ENCODE measurements around the gene DPYSL5.

The DPYSL5 gene

GRCh38 chr2:26899500-26900164, 51.7 kb downstream of the DPYSL5 start:
- H3K4me3 ChIP-seq (replicated peaks; ENCODE audit: low read depth, low read length) = no peak overlapping the region
- DNase-seq (ENCODE audit: extremely low read depth, low read depth) = no peak
- TF ChIP-seq CTCF (IDR thresholded peaks at IDR 0.05; ENCODE audit: low read depth, low read length, missing control alignments) = no peak

GRCh38 chr2:26900831-26901321, 52.9 kb downstream of the DPYSL5 start:
- H3K4me3 ChIP-seq (replicated peaks; ENCODE audit: low read depth, low read length) = no peak overlapping the region
- TF ChIP-seq CTCF (IDR thresholded peaks at IDR 0.05; ENCODE audit: low read depth, low read length, missing control alignments) = no peak
- DNase-seq (ENCODE audit: extremely low read depth, low read depth) = no peak

DNA sequence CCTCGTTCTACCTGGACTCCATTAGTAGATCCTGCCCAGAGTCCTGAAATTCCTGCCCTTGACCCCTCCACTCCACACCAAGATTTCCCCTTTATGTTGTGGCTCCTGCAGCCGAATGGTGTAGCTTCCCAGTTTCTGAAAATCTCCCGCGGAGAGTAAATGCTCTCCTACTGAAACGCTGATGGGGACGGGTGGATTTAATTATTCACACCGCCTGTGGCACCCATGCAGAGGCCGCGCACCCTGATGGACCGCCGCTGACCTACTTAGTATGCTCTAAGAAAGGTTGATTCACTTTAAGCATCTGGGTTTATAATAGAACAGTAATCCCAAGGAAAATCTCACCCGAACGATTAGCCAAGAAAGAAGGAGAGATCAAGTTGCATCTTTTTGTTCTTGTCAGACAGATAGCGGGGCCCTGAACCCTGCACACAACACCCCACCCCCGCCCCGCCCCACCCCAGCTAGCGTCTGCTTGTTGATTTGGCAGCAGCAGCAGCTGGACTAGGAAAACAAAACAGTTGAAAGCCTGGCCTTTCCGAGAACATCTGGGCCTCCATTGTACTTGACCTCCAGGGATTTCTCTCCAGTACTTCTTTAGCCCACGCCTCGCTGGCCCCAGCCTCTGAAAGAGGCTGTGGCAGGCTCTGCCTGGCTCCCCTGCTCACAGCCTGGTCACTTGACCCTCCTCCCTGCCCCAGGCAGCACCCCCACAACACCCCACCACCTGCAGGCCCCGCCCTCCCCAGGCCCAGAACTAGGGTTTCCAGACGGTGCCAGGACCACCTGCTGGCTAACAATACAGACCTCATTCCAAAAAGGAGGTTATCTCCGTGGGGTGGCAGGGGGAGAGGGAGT, 53.6 kb downstream of the DPYSL5 start:
- no peak for DNase-seq (ENCODE audit: extremely low read depth, low read depth)

GRCh38 chr2:26903676-26904075, 55.7 kb downstream of the DPYSL5 start:
- no peak for TF ChIP-seq CTCF (IDR thresholded peaks at IDR 0.05; ENCODE audit: low read depth, low read length, missing control alignments)
- no peak for DNase-seq (ENCODE audit: extremely low read depth, low read depth)
- no peak overlapping the region for H3K4me3 ChIP-seq (replicated peaks; ENCODE audit: low read depth, low read length)

More for the DNA sequence above, 53.6 kb downstream of the DPYSL5 start:
- no peak for TF ChIP-seq CTCF (IDR thresholded peaks at IDR 0.05; ENCODE audit: low read depth, low read length, missing control alignments)
- no peak overlapping the region for H3K4me3 ChIP-seq (replicated peaks; ENCODE audit: low read depth, low read length)

GRCh38 chr2:26904839-26905238, 56.9 kb downstream of the DPYSL5 start:
- DNase-seq (ENCODE audit: extremely low read depth, low read depth) = no peak
- H3K4me3 ChIP-seq (replicated peaks; ENCODE audit: low read depth, low read length) = no peak overlapping the region
- no peak for TF ChIP-seq CTCF (IDR thresholded peaks at IDR 0.05; ENCODE audit: low read depth, low read length, missing control alignments)

GRCh38 chr2:26905341-26906198, 57.6 kb downstream of the DPYSL5 start:
- TF ChIP-seq CTCF (IDR thresholded peaks at IDR 0.05; ENCODE audit: low read depth, low read length, missing control alignments) = no peak
- DNase-seq (ENCODE audit: extremely low read depth, low read depth) = no peak
- H3K4me3 ChIP-seq (replicated peaks; ENCODE audit: low read depth, low read length) = no peak overlapping the region

All from HFF-Myc (cell line).